HG03095 (cell line): ENCODE measurements around the gene PHLDB2.

Source experiments
- ATAC-seq: cut with Tn5 transposase; IDR thresholded peaks from one replicate; pipeline ENCODE4 v1.9.1; 2021; ENCODE audit warnings: moderate library complexity; ENCODE audit not compliant: unreplicated experiment

PHLDB2 gene

DNA sequence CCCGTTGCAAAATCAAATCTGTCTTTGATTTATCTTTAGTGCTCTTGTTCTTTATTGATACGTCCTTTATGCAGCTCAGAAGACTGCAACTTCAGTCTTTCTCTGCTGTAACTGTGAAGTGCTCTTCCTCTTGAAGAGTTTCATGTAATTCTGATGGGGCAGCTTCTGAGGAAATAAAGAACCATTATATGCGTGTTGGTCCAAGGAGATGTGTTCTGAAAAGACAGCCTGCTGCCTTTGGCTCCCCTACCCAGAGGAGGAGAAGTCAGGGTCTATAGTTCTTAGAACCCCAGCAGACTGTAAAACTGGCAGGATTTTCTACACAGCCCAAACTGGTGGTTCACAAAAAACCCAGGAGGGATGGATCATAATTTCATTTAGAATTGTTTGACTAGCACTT lies 97.4 kb downstream of the PHLDB2 start:
- ATAC-seq, result no peak

DNA sequence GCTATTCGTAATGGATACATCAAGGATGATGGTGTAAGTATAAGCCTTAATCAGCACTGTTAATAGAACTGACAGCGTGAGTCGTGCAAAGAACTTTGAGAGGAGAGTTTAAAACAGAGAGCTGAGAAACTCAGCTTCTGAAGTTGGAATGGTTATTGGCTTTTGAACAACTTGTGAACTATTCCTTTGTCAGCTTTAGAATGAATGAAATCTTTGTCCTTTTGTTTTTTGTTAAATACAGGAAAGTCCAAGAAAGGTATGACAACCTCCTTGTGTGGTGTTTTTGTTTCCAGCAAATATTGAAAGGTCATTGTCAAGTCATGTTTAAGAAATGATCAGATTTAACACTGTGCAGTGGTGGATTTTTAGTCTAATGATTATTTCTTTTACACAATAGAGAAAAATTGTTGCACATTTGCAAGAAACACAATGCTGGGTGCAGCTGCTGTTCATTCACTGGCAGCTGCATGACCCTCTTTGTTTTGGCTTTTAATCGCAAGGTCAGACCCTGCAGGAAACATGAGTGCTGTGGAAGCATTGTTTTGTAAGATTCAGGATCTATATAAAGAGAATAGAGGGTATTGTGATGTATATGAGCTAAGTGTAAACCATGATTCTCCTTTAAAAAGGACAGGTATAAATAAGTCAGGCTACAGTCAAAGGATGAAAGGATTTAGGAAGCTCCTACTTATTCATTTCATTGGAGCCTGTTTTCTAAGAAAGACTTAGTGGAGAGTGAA lies 98.1 kb downstream of the PHLDB2 start:
- no peak for ATAC-seq

DNA sequence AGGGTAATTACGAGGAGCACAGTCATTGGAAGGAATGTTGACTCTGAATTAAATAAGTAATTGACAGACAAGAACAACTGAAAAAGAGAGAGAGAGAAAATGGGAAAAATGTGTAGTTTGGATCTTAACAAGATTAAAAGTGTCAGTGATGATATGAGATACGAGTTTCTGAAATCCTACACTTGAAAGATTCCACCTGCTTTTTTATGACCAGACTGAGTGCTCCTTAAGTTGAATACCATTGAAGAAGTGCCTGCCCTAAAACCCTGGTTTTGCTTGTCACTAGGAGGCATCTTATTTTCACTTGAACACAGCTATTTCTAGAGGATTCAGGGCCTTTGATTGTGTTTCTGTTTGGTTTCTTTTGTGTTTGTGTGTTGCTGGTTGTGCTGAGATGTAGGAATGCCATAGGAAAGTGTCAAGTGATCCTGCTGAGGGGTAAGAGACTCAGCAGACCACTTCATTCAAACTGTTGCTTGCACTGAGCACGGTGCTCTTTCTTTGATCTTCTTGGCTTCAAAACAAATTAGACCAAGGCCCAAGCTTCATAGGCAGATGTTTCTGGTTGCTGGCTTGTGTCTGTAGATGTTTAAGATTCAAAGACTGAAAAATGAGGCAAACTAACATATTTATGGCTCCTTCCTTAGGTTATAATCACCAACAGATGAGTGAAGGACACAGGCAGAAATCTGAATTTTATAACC lies 102.5 kb downstream of the PHLDB2 start:
- no peak for ATAC-seq

DNA sequence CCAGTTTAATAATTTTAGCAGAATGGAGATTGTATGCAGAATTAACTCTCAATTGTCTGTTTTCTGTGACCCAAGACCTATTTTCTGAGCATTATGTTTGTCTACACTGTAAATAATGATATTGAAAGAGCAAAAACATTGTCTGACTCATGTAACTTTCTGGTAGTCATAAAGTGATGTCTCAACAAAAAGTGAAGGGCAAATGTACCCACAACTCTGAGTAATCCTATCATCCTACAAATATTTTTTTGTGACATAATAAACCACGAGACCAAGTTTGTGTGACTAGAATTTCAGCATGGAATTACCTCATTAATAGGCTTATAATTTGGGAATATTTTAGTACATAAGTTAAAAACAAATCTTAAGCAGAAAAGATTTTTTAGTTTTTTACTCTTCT lies 104.4 kb downstream of the PHLDB2 start:
- ATAC-seq, result no peak

DNA sequence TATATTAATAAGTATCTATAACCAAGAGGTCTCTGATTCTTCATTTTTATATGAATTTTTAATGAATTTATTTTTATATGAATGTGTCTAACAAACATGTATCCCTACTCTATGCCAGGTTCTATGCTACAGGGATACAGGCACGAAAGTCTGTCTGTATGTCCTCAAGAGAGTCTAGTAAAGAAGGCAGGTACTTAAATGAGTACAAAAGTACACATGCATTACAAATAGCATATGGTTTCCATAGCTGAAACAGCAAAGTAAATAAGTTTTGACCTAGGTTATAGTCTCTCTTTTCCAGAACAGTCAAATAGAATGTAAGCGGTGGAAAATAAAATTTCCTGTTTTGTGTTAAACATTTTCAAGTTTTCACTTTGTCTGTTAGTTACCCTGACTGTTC lies 106.4 kb downstream of the PHLDB2 start:
- no peak for ATAC-seq

DNA sequence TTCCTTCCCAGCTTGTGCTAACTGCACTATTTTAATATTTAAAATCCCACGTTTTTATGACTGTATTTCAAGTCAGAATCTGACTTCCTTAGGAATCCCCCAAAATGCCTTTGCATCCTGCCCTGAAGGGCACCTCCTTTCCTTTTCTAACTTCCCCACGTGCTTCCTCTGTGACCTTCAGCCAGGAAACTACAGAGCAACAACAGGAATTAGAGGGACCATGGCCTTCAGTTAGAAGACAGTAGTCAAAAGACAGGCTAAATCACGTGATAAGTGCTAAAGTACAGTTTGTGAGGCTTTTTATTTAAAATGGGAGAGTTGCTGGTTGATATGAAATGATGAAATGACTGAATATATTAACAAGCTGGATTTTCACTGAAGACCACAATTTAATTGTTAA lies 108.0 kb downstream of the PHLDB2 start:
- ATAC-seq, result no peak

DNA sequence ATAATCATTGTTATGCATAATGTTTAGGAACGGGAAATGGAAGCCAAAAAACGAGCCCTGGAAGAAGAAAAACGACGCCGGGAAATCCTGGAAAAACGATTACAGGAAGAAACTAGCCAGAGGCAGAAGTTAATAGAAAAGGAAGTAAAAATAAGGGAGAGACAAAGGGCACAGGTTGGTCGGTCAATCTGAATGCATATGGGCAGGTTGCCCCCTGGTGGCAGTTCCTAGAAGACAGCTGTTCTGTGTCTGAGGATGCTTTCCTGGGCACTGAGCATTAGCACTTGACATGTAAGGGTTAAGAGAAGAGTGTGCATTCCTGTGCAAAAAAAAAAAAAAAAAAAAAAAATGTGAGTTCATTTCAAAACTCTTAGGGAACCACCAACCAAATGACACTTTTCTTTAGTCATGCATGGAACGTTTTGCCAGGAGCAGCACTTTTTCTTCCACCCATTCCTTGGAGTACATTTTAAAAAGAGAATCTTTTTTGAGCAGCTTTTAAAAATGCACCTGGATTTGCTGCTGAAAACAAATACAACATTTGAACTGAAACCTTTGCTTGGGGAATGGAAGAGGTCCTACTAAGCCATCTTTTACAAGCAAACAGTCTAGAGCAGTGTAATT lies 108.7 kb downstream of the PHLDB2 start:
- peak; percentile 95 for ATAC-seq

DNA sequence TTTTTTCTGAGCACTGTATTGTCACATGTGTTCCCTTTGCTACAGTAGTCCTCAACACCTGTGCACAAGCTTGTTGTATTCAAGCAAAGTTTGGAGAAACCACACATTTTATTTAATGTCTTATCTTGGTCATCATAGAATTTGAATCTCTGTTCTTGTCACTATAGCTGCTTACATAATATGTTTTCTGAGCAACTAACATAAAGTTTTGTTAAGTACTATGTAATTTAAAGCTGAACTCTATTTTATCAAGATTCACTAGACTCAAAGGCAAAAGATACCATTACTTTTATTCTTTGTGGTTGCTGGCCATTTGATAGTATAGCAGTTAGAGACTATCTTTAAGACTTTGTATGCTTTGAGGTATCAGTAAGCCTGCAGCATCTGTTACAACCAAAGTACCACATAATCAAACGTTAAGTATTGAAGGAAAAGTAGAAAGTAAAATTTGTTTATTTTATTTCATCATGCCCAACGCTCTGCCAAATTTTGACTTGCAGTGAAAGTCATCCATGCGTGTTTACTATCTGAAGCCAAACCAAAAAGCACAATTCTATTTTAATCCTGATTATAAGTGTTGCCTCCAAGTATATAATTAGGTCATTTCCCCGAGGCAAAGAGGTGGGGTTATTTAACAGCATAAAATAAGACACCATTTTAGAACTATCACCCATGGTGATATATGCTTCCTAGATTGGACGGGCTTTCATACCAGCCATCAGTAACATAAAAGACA lies 109.4 kb downstream of the PHLDB2 start:
- no peak for ATAC-seq

DNA sequence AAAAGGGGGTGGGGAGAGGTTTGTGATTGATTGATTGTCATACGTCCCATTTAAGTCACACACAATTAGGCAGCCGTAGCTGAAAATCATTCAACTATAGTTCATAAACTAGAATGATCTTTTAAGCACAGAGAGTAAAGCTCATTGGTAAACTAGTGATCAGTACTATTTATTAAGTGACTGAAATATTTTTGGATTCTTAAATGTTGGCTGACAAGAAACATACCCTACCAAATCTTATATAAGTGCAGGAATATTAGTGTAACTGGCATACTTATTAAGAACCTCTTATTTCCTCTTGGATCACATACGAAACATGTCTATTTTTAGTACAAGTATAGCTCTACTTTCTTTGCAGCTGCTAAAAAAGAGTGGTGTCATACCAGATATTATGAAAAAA lies 111.3 kb downstream of the PHLDB2 start:
- ATAC-seq, result no peak

DNA sequence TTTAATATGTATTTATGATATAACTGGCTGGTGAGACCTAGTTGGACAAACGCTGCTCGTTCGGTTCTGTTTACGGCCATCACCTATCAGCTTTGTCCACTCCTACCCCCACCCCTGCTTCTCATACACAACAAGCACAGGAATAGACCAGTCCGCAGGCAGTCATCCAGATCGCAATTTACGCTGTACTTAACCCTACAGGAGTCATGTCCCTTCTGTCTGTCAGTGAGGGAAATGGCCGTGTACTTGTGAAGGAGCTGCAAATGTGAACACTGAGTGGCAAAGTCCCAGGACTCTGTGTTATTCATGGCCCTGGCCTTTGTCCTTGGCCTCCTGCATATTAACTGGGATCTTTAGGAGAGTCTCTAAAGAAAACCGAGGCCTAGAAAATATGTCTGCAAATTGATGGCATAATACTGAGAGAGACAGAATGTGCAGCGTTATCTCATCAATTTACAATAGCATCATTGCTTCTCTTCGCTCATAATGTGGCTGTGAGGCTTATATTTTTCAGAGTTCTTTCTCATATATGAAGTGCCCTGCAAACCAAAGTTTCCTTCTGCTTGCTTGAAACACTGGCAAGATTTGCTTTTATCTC lies 112.6 kb downstream of the PHLDB2 start:
- ATAC-seq, result no peak

DNA sequence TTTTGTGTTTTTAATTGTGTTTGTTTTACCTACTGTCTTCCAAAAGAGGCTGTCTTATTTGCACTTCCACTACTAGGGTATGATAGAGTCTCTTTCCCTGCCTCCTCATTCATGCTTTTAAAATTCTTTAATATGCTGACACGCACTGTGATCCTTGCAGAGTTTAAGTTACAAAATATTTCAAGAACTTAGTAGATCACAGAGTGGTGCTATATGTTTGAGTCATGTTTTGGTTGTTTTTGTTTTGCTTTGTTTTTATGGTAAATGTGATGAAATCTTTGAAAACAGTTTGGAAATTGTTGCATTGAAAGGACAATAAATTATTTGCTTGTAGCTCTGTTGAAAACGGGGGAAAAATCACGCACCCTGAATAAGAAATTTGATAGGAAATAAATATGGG lies 113.8 kb downstream of the PHLDB2 start:
- no peak for ATAC-seq

DNA sequence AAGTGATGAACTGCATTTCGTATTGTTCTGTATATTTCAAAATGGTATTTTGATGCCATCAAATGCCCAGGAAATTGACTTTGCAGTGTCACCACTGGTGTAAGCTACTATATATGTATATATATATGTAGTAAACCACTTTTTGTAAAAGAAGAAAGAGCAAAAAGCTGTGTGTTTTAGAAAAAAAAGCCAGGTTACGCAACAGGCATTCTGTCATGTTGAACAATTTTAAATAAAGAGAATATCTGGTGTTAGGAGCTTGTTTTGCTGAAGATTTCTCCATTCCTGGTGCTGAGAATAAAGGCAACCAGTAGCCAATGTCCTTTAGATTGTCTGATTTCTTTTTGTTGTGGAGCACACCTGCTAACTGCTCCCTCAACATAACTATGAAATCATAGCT lies 116.1 kb downstream of the PHLDB2 start:
- no peak for ATAC-seq

DNA sequence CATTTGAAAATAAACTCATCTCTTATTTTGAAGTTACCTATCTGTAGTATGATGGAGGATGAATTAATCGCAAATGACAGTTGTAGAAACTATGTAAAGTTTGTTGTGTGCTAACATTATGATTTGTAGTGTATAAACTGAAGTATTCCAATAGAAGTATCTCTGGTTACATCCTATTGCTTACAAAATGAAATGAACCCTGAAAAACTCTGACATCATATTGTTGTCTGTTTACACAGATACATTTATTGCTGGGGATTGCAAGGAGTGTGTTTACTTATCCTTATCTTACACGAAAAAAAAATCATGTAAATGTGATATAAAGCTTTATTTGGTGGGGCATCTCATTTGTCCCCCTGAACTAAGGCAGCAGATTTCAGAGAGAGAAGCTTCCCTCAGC lies 117.2 kb downstream of the PHLDB2 start:
- ATAC-seq, result no peak

DNA sequence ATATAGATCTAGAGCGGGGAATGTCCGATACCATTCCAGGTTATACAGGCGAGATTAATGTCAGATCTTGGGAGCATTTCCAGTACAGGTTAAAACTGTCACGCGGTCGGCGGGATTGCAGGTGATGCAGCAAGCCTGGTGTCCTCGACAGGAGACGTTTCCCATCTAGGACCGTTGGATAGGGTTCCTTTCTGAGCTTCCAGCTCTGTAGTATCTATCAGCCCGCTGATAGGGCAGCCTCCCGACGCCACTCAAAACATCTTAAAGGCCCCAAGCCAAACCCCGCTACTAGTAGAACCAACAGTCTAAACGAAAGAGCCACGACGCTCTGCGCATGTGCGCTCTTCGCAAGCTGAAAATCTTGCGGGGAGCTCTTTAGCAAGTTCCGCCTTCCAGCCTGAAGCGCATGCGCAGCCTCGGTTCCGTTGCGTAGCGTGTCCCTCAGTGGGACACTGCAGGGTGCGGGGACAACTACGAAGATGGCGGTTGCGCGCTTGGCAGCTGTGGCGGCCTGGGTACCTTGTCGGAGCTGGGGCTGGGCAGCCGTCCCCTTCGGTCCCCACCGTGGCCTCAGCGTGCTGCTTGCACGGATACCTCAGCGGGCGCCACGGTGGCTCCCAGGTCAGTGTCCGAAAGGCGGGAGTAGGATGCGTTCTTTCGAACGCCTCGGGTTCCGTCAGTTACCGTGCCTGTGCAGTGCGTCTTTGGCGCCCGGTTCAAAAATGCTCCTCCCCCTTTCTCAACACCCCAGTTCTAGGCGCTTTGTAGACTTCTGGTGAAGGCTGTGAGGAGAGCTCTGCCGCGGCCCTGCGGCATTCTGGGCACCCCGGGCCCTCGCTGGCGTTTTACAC lies 119.7 kb downstream of the PHLDB2 start, which contains the start of gene ABHD10:
Gene ABHD10, plus strand, starts transcription at position 444 of the 851 bp plus-strand sequence. Its CDS starts 36 bp downstream, at position 480.
- peak; percentile 93 for ATAC-seq

DNA sequence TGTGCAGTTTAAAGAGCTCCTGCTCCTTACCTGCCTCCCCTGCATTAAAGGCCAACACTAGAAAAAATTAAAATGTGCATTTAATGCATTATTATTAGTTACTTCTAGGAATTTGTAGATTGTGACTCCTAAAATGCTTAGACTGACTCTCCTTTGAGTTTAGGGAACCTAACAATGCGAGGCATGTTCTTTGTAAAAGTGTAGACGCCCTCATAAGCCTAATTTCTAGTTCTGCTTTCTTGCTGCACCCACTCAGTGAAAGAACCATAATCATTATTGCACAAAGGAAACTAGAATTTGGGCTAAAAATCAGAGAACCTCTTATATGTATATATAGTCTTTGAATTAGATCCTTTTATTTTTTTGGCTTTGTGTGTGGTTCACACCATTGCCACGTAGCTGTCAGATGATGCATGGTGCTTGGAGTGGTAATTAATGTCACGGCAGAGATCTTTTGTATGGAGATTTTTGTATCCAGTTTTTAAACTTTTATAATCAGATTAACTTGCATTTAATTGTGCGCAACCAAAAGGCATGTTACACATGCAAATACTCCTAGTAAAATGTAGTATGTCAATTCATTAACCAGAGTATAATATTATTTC lies 120.5 kb downstream of the PHLDB2 start:
- ATAC-seq, result peak; percentile 40

DNA sequence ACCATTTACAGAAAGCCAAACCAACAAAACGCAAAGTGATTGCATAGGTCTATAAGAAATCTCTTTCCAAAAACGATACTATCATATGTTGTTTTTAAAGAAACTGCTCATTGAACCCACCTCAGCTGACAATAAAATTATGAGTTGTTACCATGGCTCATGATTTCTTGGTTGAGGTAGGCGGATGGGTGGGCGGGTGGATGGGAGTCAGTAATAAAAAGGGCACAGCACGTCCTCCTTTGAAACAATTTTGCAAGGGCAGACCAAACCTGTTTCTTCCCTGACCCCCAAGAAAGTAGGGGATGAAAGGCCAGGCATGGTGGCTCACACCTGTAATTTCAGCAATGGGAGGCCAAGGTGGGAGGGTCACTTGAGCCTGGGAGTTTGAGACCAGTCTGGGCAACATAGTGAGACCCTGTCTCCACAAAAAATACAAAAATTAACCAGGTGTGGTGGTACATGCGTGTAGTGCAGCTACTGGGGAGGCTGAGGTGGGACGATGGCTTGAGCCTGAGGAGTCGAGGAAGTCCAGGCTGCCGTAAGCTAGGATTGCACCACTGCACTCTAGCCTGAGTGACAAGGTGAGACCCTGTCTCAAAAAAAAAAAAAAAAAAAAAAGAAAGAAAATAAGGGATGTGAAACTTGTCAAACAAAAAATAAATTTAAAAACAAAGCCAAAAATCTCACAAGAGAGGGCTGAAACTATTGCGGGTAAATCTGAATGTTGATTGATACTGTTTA lies 121.8 kb downstream of the PHLDB2 start:
- ATAC-seq, result no peak

DNA sequence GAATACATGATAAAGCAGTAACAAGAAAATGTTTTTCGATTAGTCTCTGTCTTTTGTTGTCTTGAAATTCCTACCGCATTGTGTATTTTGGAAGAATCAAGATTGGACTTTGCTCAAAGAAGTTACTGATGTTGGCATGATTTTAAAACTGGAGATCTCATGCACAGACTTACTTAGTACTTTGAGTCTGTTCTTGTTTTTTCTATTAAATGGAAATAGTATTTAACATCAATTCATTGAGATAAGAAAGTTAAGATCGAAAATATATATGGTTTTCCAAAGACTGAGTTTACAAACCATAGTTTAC lies 122.3 kb downstream of the PHLDB2 start:
- ATAC-seq, result no peak

DNA sequence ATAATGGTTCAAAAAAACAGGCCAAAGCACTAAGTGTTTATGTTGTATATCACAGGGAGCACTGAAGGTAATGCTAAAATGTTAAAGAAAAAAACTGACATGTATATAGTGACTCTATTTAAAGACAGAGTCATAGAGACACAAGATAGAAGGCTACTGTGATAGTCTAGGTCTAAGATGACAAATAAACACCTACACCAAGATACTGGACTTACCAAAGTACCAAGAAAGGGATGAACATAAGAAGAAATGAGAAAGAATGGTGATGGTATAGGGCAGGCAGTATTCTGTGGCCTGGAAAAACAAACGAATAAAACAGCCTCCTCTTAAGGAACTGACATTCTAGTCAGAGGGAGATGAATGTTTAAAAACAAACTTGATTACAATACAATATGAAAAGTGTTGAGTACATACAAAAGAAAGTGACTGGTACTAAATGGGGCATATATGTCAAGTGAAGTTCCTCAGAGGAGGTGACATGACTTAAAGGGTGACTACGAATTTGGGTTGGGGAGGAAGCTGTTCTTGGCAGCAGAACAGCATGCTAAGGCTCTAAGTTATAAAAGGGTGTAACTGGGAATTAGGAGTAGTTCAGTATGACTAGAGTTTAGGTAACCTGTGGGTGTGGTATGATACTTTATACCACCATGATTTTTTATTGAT lies 125.7 kb downstream of the PHLDB2 start:
- no peak for ATAC-seq

DNA sequence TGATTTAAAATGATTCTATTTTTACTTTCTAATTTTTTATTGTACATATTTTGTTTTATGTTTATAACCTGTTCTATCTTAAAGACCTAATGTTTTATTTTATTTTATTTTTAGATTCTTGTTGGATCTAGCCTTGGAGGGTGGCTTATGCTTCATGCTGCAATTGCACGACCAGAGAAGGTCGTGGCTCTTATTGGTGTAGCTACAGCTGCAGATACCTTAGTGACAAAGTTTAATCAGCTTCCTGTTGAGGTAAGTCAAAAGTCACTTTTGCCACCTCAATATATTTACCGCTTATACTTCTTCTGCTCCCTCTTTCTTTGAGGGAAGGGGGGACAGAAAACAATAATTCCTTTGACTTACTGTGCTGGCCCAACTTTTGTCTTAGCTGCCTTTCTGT lies 127.7 kb downstream of the PHLDB2 start:
- no peak for ATAC-seq
